Fibroblast of villous mesenchyme (primary cell): ENCODE measurements around the gene LYSMD2. TPM values are rescaled to one million over a fixed set of nuclear protein-coding genes. Genes with fewer than 3 reads are reported as not detected.
"Not testable (repeated sequence)": the region's sequence is repeated elsewhere in the genome, so short reads cannot be mapped to it uniquely, and the experiment has no call there.

Source experiments
- DNase-seq: peaks from one replicate; pipeline ENCODE4 v3.0.0-alpha.2; 2010; ENCODE audit warnings: low read depth
- H3K4me3 ChIP-seq: 2 replicates; pipeline ENCODE4 v1.5.1; 2011; ENCODE audit warnings: low read depth, mild to moderate bottlenecking, low read length
- total RNA-seq: library from RNA; depleted of rRNA; stranded (reverse); fragments of >200 nt; gene quantifications from 2 replicates; pipeline ENCODE4 v1.2.3, GENCODE V29; 2012
- TF ChIP-seq, protein P1 (sequence below): IDR thresholded peaks from 2 replicates; pipeline ENCODE4 v1.5.1; 2012; ENCODE audit warnings: low read depth, mild to moderate bottlenecking, low read length; ENCODE audit not compliant: insufficient read depth

LYSMD2 gene
- 5.2 and 10.8 TPM in 2 replicates for total RNA-seq

- peak within 1 kb of the TSS; percentile 61 for H3K4me3 ChIP-seq
- TF ChIP-seq, protein P1, sequence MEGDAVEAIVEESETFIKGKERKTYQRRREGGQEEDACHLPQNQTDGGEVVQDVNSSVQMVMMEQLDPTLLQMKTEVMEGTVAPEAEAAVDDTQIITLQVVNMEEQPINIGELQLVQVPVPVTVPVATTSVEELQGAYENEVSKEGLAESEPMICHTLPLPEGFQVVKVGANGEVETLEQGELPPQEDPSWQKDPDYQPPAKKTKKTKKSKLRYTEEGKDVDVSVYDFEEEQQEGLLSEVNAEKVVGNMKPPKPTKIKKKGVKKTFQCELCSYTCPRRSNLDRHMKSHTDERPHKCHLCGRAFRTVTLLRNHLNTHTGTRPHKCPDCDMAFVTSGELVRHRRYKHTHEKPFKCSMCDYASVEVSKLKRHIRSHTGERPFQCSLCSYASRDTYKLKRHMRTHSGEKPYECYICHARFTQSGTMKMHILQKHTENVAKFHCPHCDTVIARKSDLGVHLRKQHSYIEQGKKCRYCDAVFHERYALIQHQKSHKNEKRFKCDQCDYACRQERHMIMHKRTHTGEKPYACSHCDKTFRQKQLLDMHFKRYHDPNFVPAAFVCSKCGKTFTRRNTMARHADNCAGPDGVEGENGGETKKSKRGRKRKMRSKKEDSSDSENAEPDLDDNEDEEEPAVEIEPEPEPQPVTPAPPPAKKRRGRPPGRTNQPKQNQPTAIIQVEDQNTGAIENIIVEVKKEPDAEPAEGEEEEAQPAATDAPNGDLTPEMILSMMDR: no peak
- peak; percentile 46 for DNase-seq
Observed at GRCh38 chr15:51737522-51738305, at the start of gene LYSMD2. TSS of gene LYSMD2 (minus strand) at chr15:51737655. CDS start at chr15:51737622, 33 bp downstream.

- not testable (repeated sequence) for H3K4me3 ChIP-seq, DNase-seq
Observed at GRCh38 chr15:51787130-51787529, 49.7 kb upstream of the LYSMD2 start.

DNA sequence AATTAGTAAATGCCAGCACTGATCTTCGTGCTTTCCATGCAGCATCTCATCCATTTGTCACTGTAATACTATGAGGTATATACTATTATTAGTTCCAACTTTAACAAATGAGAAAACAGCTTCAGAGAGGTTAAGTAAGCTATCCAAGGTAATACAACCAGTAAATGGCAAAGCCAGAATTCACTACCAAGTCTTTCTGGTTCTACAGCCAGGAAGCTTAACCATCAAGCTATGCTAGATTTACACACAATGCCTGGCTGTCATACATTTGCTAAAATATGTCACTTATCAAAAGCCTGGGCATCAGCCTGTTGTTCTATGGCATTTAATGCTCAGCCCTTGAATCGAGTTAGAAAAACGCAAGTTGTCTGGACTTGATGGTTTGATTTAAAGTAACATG, 46.5 kb upstream of the LYSMD2 start:
- DNase-seq: no peak
- TF ChIP-seq, protein P1: no peak
- H3K4me3 ChIP-seq: no peak overlapping the region

DNA sequence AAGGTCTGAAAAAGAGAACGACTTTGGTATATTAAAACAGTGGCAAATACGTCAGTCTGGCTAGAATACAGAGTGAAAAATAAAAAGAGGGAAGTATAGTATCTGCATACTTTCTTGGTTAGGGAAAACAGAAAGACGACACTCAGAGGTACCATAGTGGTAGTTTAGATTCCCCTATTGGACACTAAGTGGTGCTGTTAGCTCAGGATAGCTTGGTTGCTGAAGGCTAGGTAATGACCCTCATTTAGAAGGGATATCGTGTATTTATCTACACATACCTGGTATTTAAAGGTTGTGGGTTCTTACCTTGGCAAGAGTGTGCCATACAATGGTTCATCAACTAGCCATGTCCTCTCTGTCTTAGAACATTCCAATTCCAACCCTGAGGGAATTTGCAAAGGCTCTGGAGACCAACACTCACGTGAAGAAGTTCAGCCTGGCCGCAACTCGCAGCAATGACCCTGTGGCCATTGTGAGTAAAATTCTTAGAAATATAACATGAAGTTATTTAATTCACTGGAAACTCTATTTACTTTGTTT, 45.0 kb upstream of the LYSMD2 start:
- TF ChIP-seq, protein P1: peak; percentile 55
- DNase-seq: peak; percentile 29
- no peak overlapping the region for H3K4me3 ChIP-seq

- TF ChIP-seq, protein P1: no peak
- H3K4me3 ChIP-seq: no peak overlapping the region
- DNase-seq: no peak
Observed at GRCh38 chr15:51781506-51781905, 44.1 kb upstream of the LYSMD2 start.

DNA sequence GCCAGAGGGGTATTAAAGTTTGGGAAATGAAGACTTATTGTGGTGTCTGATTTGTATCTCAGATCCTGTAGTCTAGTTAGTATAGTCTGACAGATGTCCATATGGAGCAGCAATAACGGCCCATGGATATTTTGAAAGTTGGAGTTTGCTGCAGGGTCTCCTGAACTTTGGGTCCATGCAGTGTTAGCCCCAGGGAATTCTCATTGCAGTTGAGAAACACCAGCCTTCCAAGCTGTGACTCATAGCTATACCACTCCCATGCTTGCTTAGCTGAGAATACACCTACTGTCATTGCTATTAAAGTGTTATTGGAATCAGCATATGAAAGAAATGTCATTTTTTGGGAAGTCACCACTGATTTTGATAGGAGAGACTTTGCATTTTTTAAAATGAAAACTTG, 43.2 kb upstream of the LYSMD2 start:
- peak; percentile 18 for DNase-seq
- H3K4me3 ChIP-seq: no peak overlapping the region
- TF ChIP-seq, protein P1: no peak

DNA sequence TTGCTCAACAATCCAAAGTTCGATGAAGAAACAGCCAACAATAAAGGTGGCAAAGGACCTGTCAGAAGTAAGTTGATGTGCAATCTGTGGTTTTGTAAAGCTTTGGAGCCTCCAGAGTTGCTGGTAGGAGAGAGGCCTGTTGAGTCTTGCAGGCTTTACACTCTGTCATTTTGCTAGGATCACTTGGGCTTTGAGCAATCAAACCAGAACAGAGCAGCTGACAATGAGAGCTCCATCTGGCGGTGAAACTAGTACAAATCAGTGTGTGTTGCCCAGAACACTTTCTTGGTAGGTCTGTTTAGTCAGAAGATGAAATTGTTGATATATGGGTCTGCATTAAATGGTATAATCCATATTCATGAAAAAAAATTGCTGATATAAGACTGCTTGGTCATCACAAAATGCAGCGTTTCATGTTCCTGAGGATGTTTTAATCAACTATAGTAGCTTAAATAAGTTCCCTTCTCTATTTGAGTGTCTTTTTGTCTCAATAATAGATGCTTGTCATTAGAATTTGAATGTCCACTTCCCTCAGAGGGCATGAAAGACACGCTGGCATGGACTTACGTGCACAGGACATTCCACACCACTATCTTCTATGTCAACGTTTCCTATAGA, 39.6 kb upstream of the LYSMD2 start:
- TF ChIP-seq, protein P1: peak; percentile 84
- H3K4me3 ChIP-seq: no peak overlapping the region
- DNase-seq: peak; percentile 81
